GM12878 (cell line): Measurements from ENCODE around the gene NKD2. TPM values are rescaled to one million over a fixed set of nuclear protein-coding genes. Genes with fewer than 3 reads are reported as not detected.

Experiments
- ATAC-seq: fragments of 200-7000 bp; cut with Tn5 transposase; 3 replicates; pipeline ENCODE4 v1.9.1; 2020; ENCODE audit warnings: mild to moderate bottlenecking, moderate library complexity
- BruUV-seq: library from RNA; stranded (reverse); fragments of 400-500 nt; replicated peaks from 2 replicates; lab custom pipeline; 2021; lab: Mats Ljungman, UMichigan
- CTCF ChIA-PET: fragments of 300-600 bp; sonication (Branson Sonifier 250); formaldehyde crosslinking; extraction: SDS; loops from one replicate; lab custom pipeline; 2021; ENCODE audit warnings: inconsistent platforms; lab: Yijun Ruan, JAX
- POLR2A ChIA-PET: fragments of 350-600 bp; formaldehyde crosslinking; extraction: SDS; loops from one replicate; lab custom pipeline; 2021; ENCODE audit warnings: inconsistent platforms; lab: Charles Lee
- RAD21 ChIA-PET: fragments of 300-600 bp; sonication (Branson Sonifier 250); formaldehyde crosslinking; loops from one replicate; lab custom pipeline; 2023; ENCODE audit warnings: antibody characterized with exemption; ENCODE audit not compliant: unreplicated experiment; lab: Charles Lee
- SMC1A ChIA-PET: fragments of 300-600 bp; sonication (Branson Sonifier 250); formaldehyde crosslinking; loops from one replicate; lab custom pipeline; 2023; ENCODE audit not compliant: unreplicated experiment, uncharacterized antibody; lab: Charles Lee
- DNase-seq: peaks from one replicate; pipeline ENCODE4 v3.0.0-alpha.2; 2011; ENCODE audit warnings: low read depth, low spot score
- FAIRE-seq: peaks from 3 replicates; lab custom pipeline; 2011; peaks lifted over from hg19 to GRCh38; lab: Jason Lieb, UNC
- H2AFZ ChIP-seq: 2 replicates; pipeline ENCODE4 v1.6.0; 2011; ENCODE audit warnings: low read depth, low read length, control low read depth; ENCODE audit not compliant: control insufficient read depth
- H3K27ac ChIP-seq: 2 replicates; pipeline ENCODE4 v1.5.1; 2011; ENCODE audit warnings: control low read depth; ENCODE audit not compliant: control insufficient read depth, insufficient read depth
- H3K27me3 ChIP-seq, 2 experiments: replicated peaks in 1 of 2; 2 replicates each; pipeline versions ENCODE4 v1.6.0 to v1.6.1; 2011; ENCODE audit warnings: low read length in 1 of 2; ENCODE audit not compliant: control insufficient read depth in 2 of 2, insufficient read depth in 2 of 2
- H3K36me3 ChIP-seq, 2 experiments: 2 replicates each; pipeline ENCODE4 v1.5.1; 2011; ENCODE audit warnings: low read length in 1 of 2; ENCODE audit not compliant: control insufficient read depth in 2 of 2, insufficient read depth in 2 of 2
- H3K4me1 ChIP-seq: 2 replicates; pipeline ENCODE4 v1.6.1; 2011; ENCODE audit warnings: mild to moderate bottlenecking, low read length, moderate library complexity, mixed read lengths; ENCODE audit not compliant: control insufficient read depth, insufficient read depth
- H3K4me2 ChIP-seq: 2 replicates; pipeline ENCODE4 v1.6.0; 2011; ENCODE audit warnings: control low read depth; ENCODE audit not compliant: control insufficient read depth, insufficient read depth
- H3K4me3 ChIP-seq: fragments of 200-600 bp; sonication (generic); 2 replicates; pipeline ENCODE4 v1.5.1; 2016
- H3K79me2 ChIP-seq: 2 replicates; pipeline ENCODE4 v1.6.0; 2011; ENCODE audit warnings: low read length; ENCODE audit not compliant: control insufficient read depth, insufficient read depth
- H3K9ac ChIP-seq: 2 replicates; pipeline ENCODE4 v1.8.0; 2011; ENCODE audit warnings: low read length, control low read depth, mixed read lengths; ENCODE audit not compliant: control insufficient read depth, insufficient read depth
- H3K9me3 ChIP-seq: replicated peaks from 3 replicates; pipeline ENCODE4 v1.5.1; 2011; ENCODE audit warnings: mild to moderate bottlenecking, low read length; ENCODE audit not compliant: control insufficient read depth, insufficient read depth
- H4K20me1 ChIP-seq: 2 replicates; pipeline ENCODE4 v1.6.0; 2011; ENCODE audit not compliant: control insufficient read depth, insufficient read depth
- CBX3 ChIP-seq: fragments of 200-600 bp; sonication (generic); IDR thresholded peaks from 2 replicates; pipeline ENCODE4 v1.6.1; 2016; ENCODE audit warnings: low read depth, borderline replicate concordance
- CHD4 ChIP-seq: fragments of 200-600 bp; sonication (generic); IDR thresholded peaks from 2 replicates; pipeline ENCODE4 v1.6.1; 2016; ENCODE audit warnings: mild to moderate bottlenecking
- HDGF ChIP-seq: fragments of 450-650 bp; IDR thresholded peaks from 2 replicates; pipeline ENCODE4 v1.6.1; 2016; ENCODE audit warnings: antibody characterized with exemption
- NBN ChIP-seq: fragments of 450-650 bp; IDR thresholded peaks from 2 replicates; pipeline ENCODE4 v1.6.1; 2016
- NR2C1 ChIP-seq: fragments of 450-650 bp; IDR thresholded peaks from 2 replicates; pipeline ENCODE4 v1.6.1; 2017; ENCODE audit warnings: antibody characterized with exemption, mild to moderate bottlenecking, moderate library complexity
- NR2C2 ChIP-seq: IDR thresholded peaks from 2 replicates; pipeline ENCODE4 v1.6.1; 2011; ENCODE audit warnings: borderline replicate concordance, low read depth; ENCODE audit not compliant: control insufficient read depth, insufficient read length
- NRF1 ChIP-seq: conservative IDR thresholded peaks from 2 replicates; pipeline ENCODE4 v1.6.1; 2011; ENCODE audit warnings: mild to moderate bottlenecking, low read depth, low read length, improper control_type of control experiment
- POU2F2 ChIP-seq: IDR thresholded peaks from 3 replicates; pipeline ENCODE4 v1.6.1; 2011; ENCODE audit warnings: low read depth, mild to moderate bottlenecking, low read length, borderline replicate concordance
- SIN3A ChIP-seq: IDR thresholded peaks from 2 replicates; pipeline ENCODE4 v1.6.1; 2012; ENCODE audit warnings: low read depth, low read length, improper control_type of control experiment
- TCF12 ChIP-seq: IDR thresholded peaks from 2 replicates; pipeline ENCODE4 v1.6.1; 2011; ENCODE audit warnings: low read depth, mild to moderate bottlenecking, low read length
- WGBS: methylation state at CpG from one replicate; pipeline ENCODE4 v1.1.6; 2016; ENCODE audit warnings: low lambda C conversion rate; ENCODE audit not compliant: insufficient replicate concordance, insufficient coverage; ENCODE audit errors: missing lambda C conversion rate; 5-methylcytosine and 5-hydroxymethylcytosine counted together
- in situ Hi-C: fragments of 300-500 bp; cut with MboI; formaldehyde crosslinking; loops from 9 replicates; pipeline ENCODE4 v1.14.3; 2018; ENCODE audit warnings: mixed read lengths
- intact Hi-C: fragments of 100-400 bp; cut with micrococcal nuclease; formaldehyde crosslinking; loops from one replicate; pipeline ENCODE4 v1.14.2; 2022; ENCODE audit not compliant: unreplicated experiment
- polyA plus RNA-seq, 11 experiments: library from polyadenylated mRNA; depleted of rRNA in 4 of 11; unstranded in 6 of 11; stranded (reverse) in 5 of 11; fragments of >200 nt; fragmentation: Nextera tagmentation in 4 of 11; fragmentation: Illumina TruSeq in 1 of 11; extraction: Ambion mirVana in 4 of 11; extraction: Trizol in 1 of 11; gene quantifications; 1 replicate in 1 of 11; 2 replicates in 10 of 11; pipeline versions ENCODE4 v1.2.1 to v1.2.3, GENCODE V29; 2011 to 2016; ENCODE audit warnings: inconsistent platforms in 2 of 11, missing spikeins in 2 of 11, low read depth in 1 of 11
- total RNA-seq, 4 experiments: library from RNA; depleted of rRNA in 3 of 4; stranded (reverse); fragments of >200 nt in 3 of 4; fragmentation: Illumina TruSeq in 1 of 4; extraction: Trizol in 1 of 4; gene quantifications; 2 replicates each; pipeline versions ENCODE4 v1.2.1 to v1.2.3, GENCODE V29; 2013 to 2021
- TF ChIP-seq, protein P1 (sequence below): fragments of 450-650 bp; IDR thresholded peaks from 2 replicates; pipeline ENCODE4 v1.6.1; 2018; ENCODE audit warnings: mild to moderate bottlenecking, low read depth, moderate library complexity; ENCODE audit not compliant: partially characterized antibody
- TF ChIP-seq, protein P2 (sequence below): fragments of 450-650 bp; IDR thresholded peaks from 2 replicates; pipeline ENCODE4 v1.6.1; 2016; ENCODE audit warnings: mild to moderate bottlenecking, moderate library complexity, borderline replicate concordance

NKD2 gene
- total and polyA plus RNA-seq, 10 of the 15 experiments (the other 5 are each of a cell fraction or from before 2014, with no cell fraction given): 0.20 to 0.83 (median 0.26) TPM; not detected in 7

DNA sequence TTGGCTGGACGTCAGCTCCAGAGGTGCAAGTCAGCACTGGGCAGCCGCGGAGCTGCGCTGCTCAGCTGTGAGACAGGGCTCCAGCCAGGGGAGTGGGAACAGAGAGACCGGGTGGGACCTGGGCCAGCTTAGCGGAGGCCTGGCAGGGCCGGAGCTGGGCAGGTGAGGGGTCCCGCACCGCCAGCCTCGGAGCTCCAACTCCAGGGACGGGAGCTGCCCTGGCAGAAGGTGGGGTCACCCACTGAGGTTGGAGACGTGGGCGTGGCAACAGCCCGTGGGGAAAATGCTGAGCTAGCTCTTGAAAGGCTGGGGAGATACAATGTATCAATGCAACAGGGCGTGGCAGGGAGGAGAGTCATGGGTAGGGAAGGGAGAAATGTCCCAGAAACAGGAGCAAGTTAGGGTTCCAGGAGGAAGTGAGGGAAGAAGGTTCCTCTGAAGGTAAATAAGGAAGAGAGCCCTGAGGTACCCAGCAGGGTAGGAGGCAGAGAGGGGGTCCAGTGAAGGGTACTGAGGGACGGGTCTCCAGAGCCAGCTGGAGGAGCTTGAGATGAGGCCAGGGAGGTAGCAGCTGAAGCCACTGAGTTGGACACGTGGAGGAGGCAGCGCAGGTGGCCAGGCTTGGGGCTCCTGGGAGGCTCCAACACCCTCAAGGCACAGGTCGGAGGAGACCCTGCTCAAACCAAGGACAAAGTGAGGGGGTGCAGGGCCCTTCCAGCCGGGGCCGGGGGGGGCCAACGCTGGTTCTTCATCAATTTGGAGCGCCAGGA is 736 bp upstream of the NKD2 start:
- POLR2A ChIA-PET: no interaction called here
- FAIRE-seq (no peak), DNase-seq (no peak), ATAC-seq (no peak)
- no peak overlapping the region for H3K27ac ChIP-seq
- no peak overlapping the region for H3K4me2 ChIP-seq
- intact Hi-C loops (no loop called here), in situ Hi-C loops (no loop called here)
- peaks cover 7 to 11% of the 10 kb centered on the region in 2 experiments; a peak in 3 of 4 replicates for H3K27me3 ChIP-seq
- TF ChIP-seq NRF1 (no peak), CHD4 (no peak), NBN (no peak), SIN3A (no peak), POU2F2 (no peak), CBX3 (no peak), NR2C2 (no peak), NR2C1 (no peak), HDGF (no peak), TCF12 (no peak)
- TF ChIP-seq, protein P1, sequence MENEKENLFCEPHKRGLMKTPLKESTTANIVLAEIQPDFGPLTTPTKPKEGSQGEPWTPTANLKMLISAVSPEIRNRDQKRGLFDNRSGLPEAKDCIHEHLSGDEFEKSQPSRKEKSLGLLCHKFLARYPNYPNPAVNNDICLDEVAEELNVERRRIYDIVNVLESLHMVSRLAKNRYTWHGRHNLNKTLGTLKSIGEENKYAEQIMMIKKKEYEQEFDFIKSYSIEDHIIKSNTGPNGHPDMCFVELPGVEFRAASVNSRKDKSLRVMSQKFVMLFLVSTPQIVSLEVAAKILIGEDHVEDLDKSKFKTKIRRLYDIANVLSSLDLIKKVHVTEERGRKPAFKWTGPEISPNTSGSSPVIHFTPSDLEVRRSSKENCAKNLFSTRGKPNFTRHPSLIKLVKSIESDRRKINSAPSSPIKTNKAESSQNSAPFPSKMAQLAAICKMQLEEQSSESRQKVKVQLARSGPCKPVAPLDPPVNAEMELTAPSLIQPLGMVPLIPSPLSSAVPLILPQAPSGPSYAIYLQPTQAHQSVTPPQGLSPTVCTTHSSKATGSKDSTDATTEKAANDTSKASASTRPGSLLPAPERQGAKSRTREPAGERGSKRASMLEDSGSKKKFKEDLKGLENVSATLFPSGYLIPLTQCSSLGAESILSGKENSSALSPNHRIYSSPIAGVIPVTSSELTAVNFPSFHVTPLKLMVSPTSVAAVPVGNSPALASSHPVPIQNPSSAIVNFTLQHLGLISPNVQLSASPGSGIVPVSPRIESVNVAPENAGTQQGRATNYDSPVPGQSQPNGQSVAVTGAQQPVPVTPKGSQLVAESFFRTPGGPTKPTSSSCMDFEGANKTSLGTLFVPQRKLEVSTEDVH: no peak
- TF ChIP-seq, protein P2, sequence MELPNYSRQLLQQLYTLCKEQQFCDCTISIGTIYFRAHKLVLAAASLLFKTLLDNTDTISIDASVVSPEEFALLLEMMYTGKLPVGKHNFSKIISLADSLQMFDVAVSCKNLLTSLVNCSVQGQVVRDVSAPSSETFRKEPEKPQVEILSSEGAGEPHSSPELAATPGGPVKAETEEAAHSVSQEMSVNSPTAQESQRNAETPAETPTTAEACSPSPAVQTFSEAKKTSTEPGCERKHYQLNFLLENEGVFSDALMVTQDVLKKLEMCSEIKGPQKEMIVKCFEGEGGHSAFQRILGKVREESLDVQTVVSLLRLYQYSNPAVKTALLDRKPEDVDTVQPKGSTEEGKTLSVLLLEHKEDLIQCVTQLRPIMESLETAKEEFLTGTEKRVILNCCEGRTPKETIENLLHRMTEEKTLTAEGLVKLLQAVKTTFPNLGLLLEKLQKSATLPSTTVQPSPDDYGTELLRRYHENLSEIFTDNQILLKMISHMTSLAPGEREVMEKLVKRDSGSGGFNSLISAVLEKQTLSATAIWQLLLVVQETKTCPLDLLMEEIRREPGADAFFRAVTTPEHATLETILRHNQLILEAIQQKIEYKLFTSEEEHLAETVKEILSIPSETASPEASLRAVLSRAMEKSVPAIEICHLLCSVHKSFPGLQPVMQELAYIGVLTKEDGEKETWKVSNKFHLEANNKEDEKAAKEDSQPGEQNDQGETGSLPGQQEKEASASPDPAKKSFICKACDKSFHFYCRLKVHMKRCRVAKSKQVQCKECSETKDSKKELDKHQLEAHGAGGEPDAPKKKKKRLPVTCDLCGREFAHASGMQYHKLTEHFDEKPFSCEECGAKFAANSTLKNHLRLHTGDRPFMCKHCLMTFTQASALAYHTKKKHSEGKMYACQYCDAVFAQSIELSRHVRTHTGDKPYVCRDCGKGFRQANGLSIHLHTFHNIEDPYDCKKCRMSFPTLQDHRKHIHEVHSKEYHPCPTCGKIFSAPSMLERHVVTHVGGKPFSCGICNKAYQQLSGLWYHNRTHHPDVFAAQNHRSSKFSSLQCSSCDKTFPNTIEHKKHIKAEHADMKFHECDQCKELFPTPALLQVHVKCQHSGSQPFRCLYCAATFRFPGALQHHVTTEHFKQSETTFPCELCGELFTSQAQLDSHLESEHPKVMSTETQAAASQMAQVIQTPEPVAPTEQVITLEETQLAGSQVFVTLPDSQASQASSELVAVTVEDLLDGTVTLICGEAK: no peak
- SMC1A ChIA-PET: no interaction called here
- H3K9ac ChIP-seq: no peak overlapping the region
- H3K79me2 ChIP-seq: no peaks in the 10 kb centered on the region
- 43% methylated on average over 17 of the region's 23 CpGs for WGBS
- CTCF ChIA-PET: interaction anchor here (1.4 kb wide), 1 partner anchor 133 kb away, joined by 4 read pairs; no protein-coding TSS in a partner anchor
- no peaks in the 10 kb centered on the region for H3K9me3 ChIP-seq
- H4K20me1 ChIP-seq: no peaks in the 10 kb centered on the region
- H3K4me1 ChIP-seq: no peaks in the 10 kb centered on the region
- no peak overlapping the region for H2AFZ ChIP-seq
- no peak overlapping the region for H3K4me3 ChIP-seq
- H3K36me3 ChIP-seq: no peaks in the 10 kb centered on the region
- no TSS peak for BruUV-seq
- RAD21 ChIA-PET: no interaction called here
